ENCODE measurements around the gene PIEZO1. TPM values are rescaled to one million over a fixed set of nuclear protein-coding genes. Genes with fewer than 3 reads are reported as not detected.

Gene PIEZO1
- total RNA-seq, 1 experiment from 2014 or later = 224 TPM

- TF ChIP-seq ZNF274 (IDR thresholded peaks at IDR 0.05; ENCODE audit: low read depth, low read length) = no peak
- TF ChIP-seq YY1 (IDR thresholded peaks at IDR 0.05; ENCODE audit: extremely low read depth, insufficient replicate concordance, low read depth, low read length) = no peak
- TF ChIP-seq CTCF (IDR thresholded peaks at IDR 0.05 in 2 of 3, conservative IDR thresholded peaks at IDR 0.05 in 1 of 3; ENCODE audit: borderline replicate concordance in 1 of 3, insufficient read depth in 1 of 3, low read depth in 2 of 3, low read length in 2 of 3) = no peak
- TF ChIP-seq SIN3A (IDR thresholded peaks at IDR 0.05; ENCODE audit: low read depth) = no peak
- no peak for TF ChIP-seq JUND (IDR thresholded peaks at IDR 0.05)
- TF ChIP-seq POLR2A (IDR thresholded peaks at IDR 0.05; ENCODE audit: borderline replicate concordance, extremely low read depth, insufficient read depth, insufficient read length) = no peak
- TF ChIP-seq SP1 (IDR thresholded peaks at IDR 0.05; ENCODE audit: low read depth) = no peak
- no peak for TF ChIP-seq EZH2 (IDR thresholded peaks at IDR 0.05)
- no peak for TF ChIP-seq ZFX (IDR thresholded peaks at IDR 0.05)
- TF ChIP-seq SRF (IDR thresholded peaks at IDR 0.05; ENCODE audit: low read depth) = no peak
- TF ChIP-seq MAX (IDR thresholded peaks at IDR 0.05) = no peak
- no peak for TF ChIP-seq TCF7L2 (IDR thresholded peaks at IDR 0.05; ENCODE audit: borderline replicate concordance, extremely low read depth, insufficient read depth, insufficient read length)
These were observed 61.1 kb downstream of the PIEZO1 start (continued) for GRCh38 chr16:88723911-88724310.

GRCh38 chr16:88723507-88723887 is 61.5 kb downstream of the PIEZO1 start:
- no peaks in the 10 kb centered on the region for H4K20me1 ChIP-seq (ENCODE audit: insufficient read depth)
- no peaks in the 10 kb centered on the region for H3K9me2 ChIP-seq (ENCODE audit: insufficient read depth)
- ChIA-PET CTCF (interaction anchor here (1.1 kb wide), 1 partner anchor 14 kb away, joined by 3 read pairs; no protein-coding TSS in a partner anchor), POLR2A (no interaction called here), RAD21 (ENCODE audit: low non-redundant PET in 1 of 2, low total read pairs in 2 of 2, uncharacterized antibody in 2 of 2, unreplicated experiment in 2 of 2) (no interaction called here)
- no peaks in the 10 kb centered on the region for H3K4me1 ChIP-seq (ENCODE audit: control insufficient read depth in 1 of 2, insufficient read depth in 2 of 2, low read length in 2 of 2)
- H2AFZ ChIP-seq (ENCODE audit: low read depth, low read length, poor library complexity, severe bottlenecking) = no peak overlapping the region
- H3K4me2 ChIP-seq (ENCODE audit: low read length) = no peak overlapping the region
- peaks cover 56 to 87% of the 10 kb centered on the region in 2 experiments; a peak in 3 of 4 replicates for H3K36me3 ChIP-seq (ENCODE audit: control insufficient read depth in 1 of 2, insufficient read depth in 2 of 2, low read length in 2 of 2)
- no TSS peak for BruUV-seq (replicated peaks)
- ATAC-seq (no peak), DNase-seq (ENCODE audit: low read depth, low spot score) (no peak)
- H3K9ac ChIP-seq (ENCODE audit: low read length) = no peak overlapping the region
- no peak overlapping the region for H3K4me3 ChIP-seq (replicated peaks in 1 of 2; ENCODE audit: low read depth in 1 of 2, low read length in 2 of 2)
- no peaks in the 10 kb centered on the region; the same call in 1 of the 2 replicates for H3K79me2 ChIP-seq (ENCODE audit: insufficient read depth, low read length)
- TF ChIP-seq CTCF (IDR thresholded peaks at IDR 0.05 in 2 of 3, conservative IDR thresholded peaks at IDR 0.05 in 1 of 3; ENCODE audit: borderline replicate concordance in 1 of 3, insufficient read depth in 1 of 3, low read depth in 2 of 3, low read length in 2 of 3) = no peak
- no peak for TF ChIP-seq SRF (IDR thresholded peaks at IDR 0.05; ENCODE audit: low read depth)
- intact Hi-C loops (cut with micrococcal nuclease) = no loop called here
- peak overlapping the region; percentile 32; the same call in 1 of the 2 replicates for H3K27ac ChIP-seq (ENCODE audit: low read depth, low read length)
- H3K9me3 ChIP-seq (ENCODE audit: control insufficient read depth in 1 of 2, insufficient read depth in 1 of 2, low read depth in 1 of 2, low read length in 2 of 2) = no peaks in the 10 kb centered on the region
- no peaks in the 10 kb centered on the region for H3K27me3 ChIP-seq (ENCODE audit: insufficient read depth, low read length)

All from HCT116 (cell line).